HUES6 (cell line): ENCODE measurements around the gene HSD17B12.

Source experiments
- H3K27ac ChIP-seq: 2 replicates; pipeline ENCODE4 v1.7.0; 2013; ENCODE audit warnings: low read depth, mild to moderate bottlenecking, low read length, inconsistent platforms
- H3K27me3 ChIP-seq: 2 replicates; pipeline ENCODE4 v1.6.1; 2013; ENCODE audit warnings: low read length; ENCODE audit not compliant: control insufficient read depth, insufficient read depth
- H3K36me3 ChIP-seq: 2 replicates; pipeline ENCODE4 v1.6.1; 2013; ENCODE audit warnings: low read length; ENCODE audit not compliant: control insufficient read depth, insufficient read depth
- H3K4me1 ChIP-seq: 2 replicates; pipeline ENCODE4 v1.6.1; 2013; ENCODE audit warnings: low read length; ENCODE audit not compliant: control insufficient read depth, insufficient read depth
- H3K4me3 ChIP-seq: 2 replicates; pipeline ENCODE4 v1.5.1; 2013; ENCODE audit warnings: low read depth, low read length
- H3K9ac ChIP-seq: one replicate; pipeline ENCODE4 v1.6.1; 2013; ENCODE audit warnings: mild to moderate bottlenecking, low read length
- H3K9me3 ChIP-seq: 2 replicates; pipeline ENCODE4 v1.6.1; 2013; ENCODE audit warnings: low read depth, low read length; ENCODE audit not compliant: control insufficient read depth, insufficient read depth

The HSD17B12 gene

GRCh38 chr11:43687120-43687791, 6.7 kb downstream of the HSD17B12 start:
- Histone ChIP-seq H3K27ac (no peak overlapping the region), H3K9ac (no peak overlapping the region), H3K36me3 (peaks cover 32% of the 10 kb centered on the region), H3K27me3 (no peaks in the 10 kb centered on the region), H3K4me1 (peaks cover 33% of the 10 kb centered on the region), H3K4me3 (no peak overlapping the region), H3K9me3 (no peaks in the 10 kb centered on the region)

- peaks cover 23% of the 10 kb centered on the region; the same call in 1 of the 2 replicates for H3K36me3 ChIP-seq
- H3K27me3 ChIP-seq, result no peaks in the 10 kb centered on the region
- H3K9ac ChIP-seq, result no peak overlapping the region
- no peak overlapping the region for H3K27ac ChIP-seq
- H3K4me3 ChIP-seq, result no peak overlapping the region
- no peaks in the 10 kb centered on the region for H3K9me3 ChIP-seq
- H3K4me1 ChIP-seq, result peaks cover 33% of the 10 kb centered on the region
Measured at GRCh38 chr11:43688394-43688793, 7.9 kb downstream of the HSD17B12 start.

- Histone ChIP-seq H3K36me3 (peaks cover 18% of the 10 kb centered on the region; the same call in 1 of the 2 replicates), H3K4me1 (peaks cover 28% of the 10 kb centered on the region)
Measured at GRCh38 chr11:43689167-43689566, 8.6 kb downstream of the HSD17B12 start.

DNA sequence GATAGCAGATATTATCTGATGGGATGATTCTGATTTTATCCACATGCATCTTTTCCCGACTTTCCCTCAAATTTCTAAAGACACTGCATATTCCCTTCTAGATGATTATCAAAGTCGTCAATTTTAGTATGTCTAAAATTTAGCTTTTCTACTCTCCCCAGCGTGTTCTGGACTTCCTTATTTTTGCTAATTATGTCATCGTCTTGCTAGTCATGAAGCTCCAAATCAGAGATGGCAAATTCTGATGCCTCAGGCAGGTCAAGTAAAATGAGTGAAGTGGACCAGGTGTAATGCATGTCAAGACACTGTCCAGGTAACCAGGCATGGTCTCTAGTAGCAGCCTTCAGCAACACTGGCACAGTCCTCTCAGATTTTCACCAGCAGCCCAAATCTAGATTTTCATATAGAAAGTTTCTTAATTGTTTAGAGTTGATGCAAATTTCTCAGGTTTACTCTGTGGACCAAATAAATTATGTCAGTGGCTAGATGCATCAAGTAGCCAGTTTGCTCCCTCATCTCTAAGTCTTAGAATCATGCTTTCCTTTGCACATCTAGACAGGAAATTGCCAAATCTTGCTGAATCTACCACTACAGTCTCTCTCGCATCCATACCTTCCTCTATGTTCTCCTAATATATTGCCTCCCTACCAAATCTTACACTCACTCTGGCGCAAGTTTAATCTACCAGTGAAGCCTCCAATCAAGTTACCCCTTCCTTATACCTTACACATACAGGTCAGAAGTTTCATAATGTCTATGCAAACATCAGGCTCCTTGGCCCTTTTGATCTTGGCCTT, 10.6 kb downstream of the HSD17B12 start:
- Histone ChIP-seq H3K4me1 (peaks cover 13% of the 10 kb centered on the region), H3K9ac (no peak overlapping the region), H3K4me3 (no peak overlapping the region), H3K9me3 (no peaks in the 10 kb centered on the region), H3K27ac (no peak overlapping the region), H3K36me3 (peaks cover 8% of the 10 kb centered on the region; the same call in 1 of the 2 replicates), H3K27me3 (no peaks in the 10 kb centered on the region)

More at GRCh38 chr11:43689167-43689566, 8.6 kb downstream of the HSD17B12 start:
- H3K4me3 ChIP-seq, result no peak overlapping the region
- H3K9me3 ChIP-seq, result no peaks in the 10 kb centered on the region
- H3K9ac ChIP-seq, result no peak overlapping the region
- H3K27ac ChIP-seq, result no peak overlapping the region
- no peaks in the 10 kb centered on the region for H3K27me3 ChIP-seq

DNA sequence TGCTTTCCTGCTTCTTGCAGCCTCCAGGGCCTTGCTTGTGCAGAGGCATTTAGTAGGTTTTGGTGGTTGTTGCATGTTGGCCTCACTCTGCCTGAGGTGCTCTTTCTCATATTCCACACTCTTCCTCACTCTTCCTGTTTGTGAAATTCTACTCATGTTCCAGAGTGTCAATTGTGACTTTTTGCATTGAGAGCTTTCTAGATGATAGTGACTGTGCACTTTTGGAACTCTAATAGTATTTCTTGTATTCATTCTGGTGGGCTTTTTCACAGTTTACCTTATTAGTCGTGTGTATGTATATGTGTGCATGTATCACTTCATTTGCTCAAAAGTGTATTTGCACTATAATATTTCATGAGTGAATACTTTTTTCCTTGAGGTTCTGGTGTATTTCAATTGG, 11.3 kb downstream of the HSD17B12 start:
- Histone ChIP-seq H3K36me3 (peaks cover 8% of the 10 kb centered on the region; the same call in 1 of the 2 replicates), H3K9me3 (no peaks in the 10 kb centered on the region), H3K27ac (no peak overlapping the region), H3K4me3 (no peak overlapping the region), H3K9ac (no peak overlapping the region), H3K4me1 (peaks cover 11% of the 10 kb centered on the region), H3K27me3 (no peaks in the 10 kb centered on the region)

DNA sequence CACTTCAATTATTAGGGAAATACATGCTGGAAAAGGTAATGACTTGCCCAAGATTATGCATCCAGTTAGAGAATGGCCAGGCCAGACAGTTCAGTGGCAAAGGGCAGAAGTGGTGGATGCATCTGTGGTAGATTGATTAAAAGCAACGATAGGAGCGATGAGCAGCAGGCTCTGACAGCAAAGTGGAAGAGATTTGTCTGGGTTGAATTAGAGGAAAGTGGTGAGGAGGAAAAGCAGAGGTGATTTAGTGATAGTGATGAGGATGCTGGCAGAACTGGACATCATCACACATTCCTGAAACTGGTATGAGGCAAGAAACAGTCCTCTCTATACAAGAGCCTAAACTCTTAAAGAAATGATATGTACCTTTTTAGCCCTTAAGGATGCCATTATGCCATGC, 12.5 kb downstream of the HSD17B12 start:
- Histone ChIP-seq H3K4me1 (no peaks in the 10 kb centered on the region), H3K9me3 (no peaks in the 10 kb centered on the region), H3K4me3 (no peak overlapping the region), H3K36me3 (peaks cover 8% of the 10 kb centered on the region; the same call in 1 of the 2 replicates), H3K9ac (no peak overlapping the region), H3K27ac (no peak overlapping the region), H3K27me3 (no peaks in the 10 kb centered on the region)

- no peaks in the 10 kb centered on the region for H3K4me1 ChIP-seq
- no peaks in the 10 kb centered on the region for H3K27me3 ChIP-seq
- no peaks in the 10 kb centered on the region; the same call in 1 of the 2 replicates for H3K9me3 ChIP-seq
- H3K4me3 ChIP-seq, result no peak overlapping the region
- peaks cover 8% of the 10 kb centered on the region; the same call in 1 of the 2 replicates for H3K36me3 ChIP-seq
- H3K27ac ChIP-seq, result no peak overlapping the region
- H3K9ac ChIP-seq, result no peak overlapping the region
Measured at GRCh38 chr11:43693731-43694130, 13.2 kb downstream of the HSD17B12 start.

GRCh38 chr11:43694477-43694876, 13.9 kb downstream of the HSD17B12 start:
- Histone ChIP-seq H3K27me3 (no peaks in the 10 kb centered on the region), H3K27ac (no peak overlapping the region), H3K9ac (no peak overlapping the region), H3K36me3 (peaks cover 10% of the 10 kb centered on the region; the same call in 1 of the 2 replicates), H3K4me1 (no peaks in the 10 kb centered on the region), H3K9me3 (peaks cover under 1% of the 10 kb centered on the region; the same call in 1 of the 2 replicates), H3K4me3 (no peak overlapping the region)

DNA sequence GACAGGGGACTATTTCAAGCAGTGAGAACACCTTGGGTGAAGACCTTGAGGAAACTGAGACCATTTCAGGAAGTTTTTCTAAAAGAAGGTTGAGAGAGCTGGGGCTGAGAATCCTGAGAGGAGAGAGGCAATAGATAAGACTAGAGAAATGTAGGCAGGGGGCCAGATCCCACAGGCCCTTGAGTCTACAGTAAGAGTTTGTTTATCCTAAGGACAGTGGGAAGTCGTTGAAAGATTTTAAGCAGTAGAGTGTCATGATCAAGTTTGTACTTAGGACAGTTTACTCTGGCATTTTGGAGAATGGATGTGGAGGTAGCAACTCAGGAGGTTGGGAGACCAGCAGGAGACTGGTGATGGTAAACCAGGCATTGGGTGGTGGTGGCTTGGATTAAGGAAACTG, 17.1 kb downstream of the HSD17B12 start:
- H3K27me3 ChIP-seq, result no peaks in the 10 kb centered on the region
- no peak overlapping the region for H3K4me3 ChIP-seq
- no peak overlapping the region for H3K27ac ChIP-seq
- H3K9me3 ChIP-seq, result peaks cover 7% of the 10 kb centered on the region; the same call in 1 of the 2 replicates
- no peak overlapping the region for H3K9ac ChIP-seq
- peaks cover 10% of the 10 kb centered on the region for H3K36me3 ChIP-seq
- no peaks in the 10 kb centered on the region for H3K4me1 ChIP-seq

GRCh38 chr11:43699870-43700269, 19.3 kb downstream of the HSD17B12 start:
- no peak overlapping the region for H3K9ac ChIP-seq
- peaks cover 10% of the 10 kb centered on the region for H3K36me3 ChIP-seq
- peaks cover 7% of the 10 kb centered on the region; the same call in 1 of the 2 replicates for H3K9me3 ChIP-seq
- no peak overlapping the region for H3K27ac ChIP-seq
- no peaks in the 10 kb centered on the region for H3K4me1 ChIP-seq
- no peaks in the 10 kb centered on the region for H3K27me3 ChIP-seq
- H3K4me3 ChIP-seq, result no peak overlapping the region

DNA sequence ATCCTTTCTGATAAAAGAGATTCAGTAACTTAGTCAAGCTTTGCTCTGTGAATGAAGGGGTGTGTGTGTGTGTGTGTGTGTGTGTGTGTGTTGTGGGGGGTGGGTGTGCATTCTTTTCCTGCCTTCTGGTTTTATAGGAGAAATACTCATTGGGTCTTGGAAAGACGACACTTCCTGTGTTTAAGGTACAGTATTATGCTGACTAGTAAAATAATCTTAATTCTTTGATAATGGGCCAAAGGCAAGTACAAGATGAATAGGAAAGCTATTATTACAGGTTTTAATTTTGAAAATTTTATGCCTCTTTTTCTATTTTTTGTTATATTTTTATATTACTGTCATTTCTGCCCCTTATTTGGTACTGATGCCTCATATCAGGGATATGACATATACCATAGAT, 26.1 kb downstream of the HSD17B12 start:
- Histone ChIP-seq H3K9me3 (no peaks in the 10 kb centered on the region; the same call in 1 of the 2 replicates), H3K27ac (no peak overlapping the region), H3K27me3 (no peaks in the 10 kb centered on the region), H3K36me3 (peaks cover 3% of the 10 kb centered on the region; the same call in 1 of the 2 replicates), H3K9ac (no peak overlapping the region), H3K4me1 (no peaks in the 10 kb centered on the region), H3K4me3 (no peak overlapping the region)
